Measurements from ENCODE around the gene AARS1. TPM values are rescaled to one million over a fixed set of nuclear protein-coding genes. Genes with fewer than 3 reads are reported as not detected.

The AARS1 gene
- polyA plus RNA-seq, 1 of the 3 experiments (the other 2 are of a cell fraction), result 70.5 TPM

GRCh38 chr16:70258946-70259345 lies 30.4 kb downstream of the AARS1 start:
- Histone ChIP-seq H2AFZ (ENCODE audit: low read depth) (no peak overlapping the region), H3K9me2 (no peaks in the 10 kb centered on the region), H3K4me3 (ENCODE audit: low read depth in 2 of 2, low read length in 1 of 2) (no peak overlapping the region), H3K9me3 (no peaks in the 10 kb centered on the region), H4K20me1 (ENCODE audit: insufficient read depth) (no peaks in the 10 kb centered on the region), H3K4me1 (ENCODE audit: control insufficient read depth in 1 of 2, insufficient read depth in 2 of 2, low read depth in 1 of 2, low read length in 1 of 2) (no peaks in the 10 kb centered on the region), H3K4me2 (no peak overlapping the region), H3F3A (replicated peaks; ENCODE audit: insufficient read depth) (peaks cover 5% of the 10 kb centered on the region), H3K36me3 (replicated peaks in 1 of 2; ENCODE audit: control insufficient read depth in 1 of 2, insufficient read depth in 2 of 2, low read length in 1 of 2) (peaks cover 51 to 67% of the 10 kb centered on the region in 2 experiments), H3K79me2 (ENCODE audit: insufficient read depth) (no peaks in the 10 kb centered on the region), H3K9ac (no peak overlapping the region), H3K27me3 (ENCODE audit: insufficient read depth) (no peaks in the 10 kb centered on the region), H3K27ac (ENCODE audit: low read depth in 2 of 2, low read length in 1 of 2) (no peak overlapping the region)
- DNase-seq, result no peak
- POLR2A ChIA-PET, result interaction anchor here (1.1 kb wide), 1 partner anchor 28 kb away, joined by 3 read pairs; no protein-coding TSS in a partner anchor
- WGBS (ENCODE audit: low lambda C conversion rate), result 94% methylated on average over 10 of the region's 10 CpGs
- CTCF ChIA-PET, result interaction anchor here (1.1 to 10.1 kb wide), 2 partner anchors 8 to 27 kb away, joined by 3 to 76 read pairs; no protein-coding TSS in a partner anchor
- TF ChIP-seq SIN3A (IDR thresholded peaks at IDR 0.05; ENCODE audit: borderline replicate concordance, low read depth, low read length) (no peak), IRF3 (IDR thresholded peaks at IDR 0.05; ENCODE audit: low read depth, low read length) (no peak), REST (IDR thresholded peaks at IDR 0.05; ENCODE audit: low read depth, low read length) (no peak), PBX3 (IDR thresholded peaks at IDR 0.05) (no peak), CTCF (IDR thresholded peaks at IDR 0.05) (no peak), RXRA (IDR thresholded peaks at IDR 0.05; ENCODE audit: borderline replicate concordance, low read depth) (no peak), TAF1 (IDR thresholded peaks at IDR 0.05; ENCODE audit: borderline replicate concordance, low read depth, low read length) (no peak), GATA2 (CRISPR knock-in tag; IDR thresholded peaks at IDR 0.05) (no peak)

All from SK-N-SH (cell line).